Measurements from ENCODE around the gene NUDT14. TPM values are rescaled to one million over a fixed set of nuclear protein-coding genes. Genes with fewer than 3 reads are reported as not detected.

The NUDT14 gene
- total RNA-seq, 4 donors from 2014 or later: 9.7 to 17.6 (median 15.4) TPM

DNA sequence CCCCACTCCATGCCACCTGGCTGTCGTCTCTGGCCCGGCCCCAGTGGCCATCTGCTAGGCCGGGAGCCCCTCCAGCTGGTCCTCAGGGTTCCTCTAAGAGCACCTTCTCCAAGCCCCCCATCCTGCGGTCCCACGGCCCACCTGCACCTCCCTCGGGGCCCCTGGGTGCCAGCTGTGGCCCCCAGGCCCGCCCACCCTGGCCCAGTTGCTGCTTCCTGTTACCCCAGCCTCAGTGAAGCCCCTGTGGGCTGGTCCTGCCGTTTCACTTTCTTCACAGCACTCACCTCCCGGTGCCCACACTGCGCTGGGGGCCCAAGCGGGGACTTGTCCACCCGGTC is 27.6 kb upstream of the NUDT14 start:
- H3K36me3 ChIP-seq: peaks cover 5 to 53% (median 14%) of the 10 kb centered on the region in 3 donors

GRCh38 chr14:105207996-105208737 is 27.1 kb upstream of the NUDT14 start:
- Histone ChIP-seq H3K4me3 (no peak overlapping the region), H3K27ac (no peak overlapping the region), H3K9me3 (no peaks in the 10 kb centered on the region), H3K27me3 (peaks cover 0 to 11% (median 0%) of the 10 kb centered on the region in 4 donors), H3K4me1 (peaks cover 17 to 30% (median 25%) of the 10 kb centered on the region in 3 donors), H3K36me3 (peaks cover 5 to 48% (median 14%) of the 10 kb centered on the region in 3 donors)
- DNase-seq: no peak
- intact Hi-C loops (cut with DNase I): loop anchor here (10.0 kb wide), 1 partner anchor 77 kb away; no protein-coding TSS in a partner anchor
- 92 to 96% methylated on average over 13 to 16 of the region's 25 CpGs for WGBS, 2 donors
- TF ChIP-seq, protein P1, sequence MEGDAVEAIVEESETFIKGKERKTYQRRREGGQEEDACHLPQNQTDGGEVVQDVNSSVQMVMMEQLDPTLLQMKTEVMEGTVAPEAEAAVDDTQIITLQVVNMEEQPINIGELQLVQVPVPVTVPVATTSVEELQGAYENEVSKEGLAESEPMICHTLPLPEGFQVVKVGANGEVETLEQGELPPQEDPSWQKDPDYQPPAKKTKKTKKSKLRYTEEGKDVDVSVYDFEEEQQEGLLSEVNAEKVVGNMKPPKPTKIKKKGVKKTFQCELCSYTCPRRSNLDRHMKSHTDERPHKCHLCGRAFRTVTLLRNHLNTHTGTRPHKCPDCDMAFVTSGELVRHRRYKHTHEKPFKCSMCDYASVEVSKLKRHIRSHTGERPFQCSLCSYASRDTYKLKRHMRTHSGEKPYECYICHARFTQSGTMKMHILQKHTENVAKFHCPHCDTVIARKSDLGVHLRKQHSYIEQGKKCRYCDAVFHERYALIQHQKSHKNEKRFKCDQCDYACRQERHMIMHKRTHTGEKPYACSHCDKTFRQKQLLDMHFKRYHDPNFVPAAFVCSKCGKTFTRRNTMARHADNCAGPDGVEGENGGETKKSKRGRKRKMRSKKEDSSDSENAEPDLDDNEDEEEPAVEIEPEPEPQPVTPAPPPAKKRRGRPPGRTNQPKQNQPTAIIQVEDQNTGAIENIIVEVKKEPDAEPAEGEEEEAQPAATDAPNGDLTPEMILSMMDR (IDR thresholded peaks at IDR 0.05): no peak
- TF ChIP-seq POLR2A (IDR thresholded peaks at IDR 0.05): no peak

More for the DNA sequence above, 27.6 kb upstream of the NUDT14 start:
- Histone ChIP-seq H3K4me1 (peaks cover 15 to 24% (median 19%) of the 10 kb centered on the region in 3 donors), H3K27ac (no peak overlapping the region), H3K4me3 (no peak overlapping the region), H3K27me3 (peaks cover 0 to 5% (median 0%) of the 10 kb centered on the region in 4 donors), H3K9me3 (no peaks in the 10 kb centered on the region)
- no peak for DNase-seq
- intact Hi-C loops (cut with DNase I): loop anchor here (10.0 kb wide), 1 partner anchor 76 kb away; no protein-coding TSS in a partner anchor
- TF ChIP-seq, protein P1 (IDR thresholded peaks at IDR 0.05): no peak
- no peak for TF ChIP-seq POLR2A (IDR thresholded peaks at IDR 0.05)
- 84 to 88% methylated on average over 2 to 7 of the region's 12 CpGs for WGBS, 2 donors

- 71% methylated on average over 2 of the region's 13 CpGs; no CpG with 5 or more reads in 1 of the 2 donors for WGBS, 2 donors
These were observed 26.4 kb upstream of the NUDT14 start for GRCh38 chr14:105207460-105207901.

GRCh38 chr14:105206873-105207272 is 25.8 kb upstream of the NUDT14 start:
- no peak for DNase-seq
- H3K4me3 ChIP-seq: no peak overlapping the region
- 26 to 71% methylated on average over 2 to 3 of the region's 5 CpGs for WGBS, 2 donors
- no peak for TF ChIP-seq POLR2A (IDR thresholded peaks at IDR 0.05)
- TF ChIP-seq, protein P1 (IDR thresholded peaks at IDR 0.05): no peak
- no peaks in the 10 kb centered on the region for H3K9me3 ChIP-seq
- peaks cover 5 to 35% (median 14%) of the 10 kb centered on the region in 3 donors for H3K36me3 ChIP-seq
- peaks cover 19 to 43% (median 35%) of the 10 kb centered on the region in 3 donors for H3K4me1 ChIP-seq
- peaks cover 0 to 20% (median 0%) of the 10 kb centered on the region in 4 donors for H3K27me3 ChIP-seq
- intact Hi-C loops (cut with DNase I): loop anchor here (10.0 kb wide), 1 partner anchor 78 kb away; no protein-coding TSS in a partner anchor
- H3K27ac ChIP-seq: no peak overlapping the region

More at GRCh38 chr14:105207460-105207901, 26.4 kb upstream of the NUDT14 start:
- no peak for DNase-seq
- Histone ChIP-seq H3K36me3 (peaks cover 5 to 41% (median 14%) of the 10 kb centered on the region in 3 donors), H3K4me3 (no peak overlapping the region), H3K4me1 (peaks cover 19 to 37% (median 29%) of the 10 kb centered on the region in 3 donors), H3K9me3 (no peaks in the 10 kb centered on the region), H3K27ac (no peak overlapping the region), H3K27me3 (peaks cover 0 to 14% (median 0%) of the 10 kb centered on the region in 4 donors)
- intact Hi-C loops (cut with DNase I): loop anchor here (10.0 kb wide), 1 partner anchor 77 kb away; no protein-coding TSS in a partner anchor
- TF ChIP-seq, protein P1 (IDR thresholded peaks at IDR 0.05): no peak
- TF ChIP-seq POLR2A (IDR thresholded peaks at IDR 0.05): no peak

All from esophagus squamous epithelium (tissue), 5 donors.